OCI-LY3 (cell line): Measurements from ENCODE around the gene SORCS3.

Experiments
- H2AFZ ChIP-seq: fragments of 200-600, 300-600 bp; shearing (Covaris generic); 2 replicates; pipeline ENCODE4 v1.6.0; 2014; ENCODE audit warnings: antibody characterized with exemption, low read depth, low read length
- H3K27ac ChIP-seq: fragments of 200-600, 300-600 bp; sonication (generic); 2 replicates; pipeline ENCODE4 v1.5.1; 2014; ENCODE audit warnings: mild to moderate bottlenecking, low read length, moderate library complexity, mixed read lengths
- H3K27me3 ChIP-seq: fragments of 200-600, 300-600 bp; sonication (generic); 2 replicates; pipeline ENCODE4 v1.6.1; 2014; ENCODE audit warnings: low read depth, low read length, mixed read lengths
- H3K36me3 ChIP-seq: fragments of 200-600, 300-600 bp; sonication (generic); replicated peaks from 2 replicates; pipeline ENCODE3; 2014; ENCODE audit warnings: low read depth, low read length, mixed read lengths
- H3K4me1 ChIP-seq: fragments of 300-600, 200-600 bp; sonication (generic); 2 replicates; pipeline ENCODE4 v1.6.1; 2014; ENCODE audit warnings: low read length, mixed read lengths
- H3K4me2 ChIP-seq: fragments of 200-600, 300-600 bp; sonication (generic); 2 replicates; pipeline ENCODE4 v1.6.1; 2014; ENCODE audit warnings: low read length, mixed read lengths
- H3K4me3 ChIP-seq: fragments of 300-600, 200-600 bp; sonication (generic); 2 replicates; pipeline ENCODE4 v1.5.1; 2014; ENCODE audit warnings: antibody characterized with exemption, mild to moderate bottlenecking, low read length, moderate library complexity
- H3K79me2 ChIP-seq: fragments of 300-600, 200-600 bp; shearing (Covaris generic); 2 replicates; pipeline ENCODE4 v1.6.1; 2014; ENCODE audit warnings: mild to moderate bottlenecking, low read length, mixed read lengths
- H3K9ac ChIP-seq: fragments of 300-600, 200-600 bp; shearing (Covaris generic); 2 replicates; pipeline ENCODE4 v1.6.0; 2014; ENCODE audit warnings: mild to moderate bottlenecking, low read length, moderate library complexity
- H3K9me3 ChIP-seq: fragments of 200-600, 300-600 bp; shearing (Covaris generic); 2 replicates; pipeline ENCODE4 v1.6.1; 2014; ENCODE audit warnings: low read length, mixed read lengths; ENCODE audit not compliant: insufficient read depth
- H4K20me1 ChIP-seq: fragments of 200-600, 300-600 bp; sonication (generic); 2 replicates; pipeline ENCODE4 v1.6.1; 2016; ENCODE audit warnings: low read length, mixed read lengths; ENCODE audit not compliant: insufficient read depth
- EZH2phosphoT487 ChIP-seq: fragments of 200-600 bp; shearing (Covaris generic); IDR thresholded peaks from 2 replicates; pipeline ENCODE4 v1.6.1; 2018; ENCODE audit warnings: antibody characterized with exemption, mixed run types, low read depth
- TF ChIP-seq, protein P1 (sequence below): fragments of 200-600, 300-600 bp; sonication (generic); IDR thresholded peaks from 2 replicates; pipeline ENCODE4 v1.5.1; 2014; ENCODE audit warnings: antibody characterized with exemption, low read length, low read depth

Gene SORCS3

DNA sequence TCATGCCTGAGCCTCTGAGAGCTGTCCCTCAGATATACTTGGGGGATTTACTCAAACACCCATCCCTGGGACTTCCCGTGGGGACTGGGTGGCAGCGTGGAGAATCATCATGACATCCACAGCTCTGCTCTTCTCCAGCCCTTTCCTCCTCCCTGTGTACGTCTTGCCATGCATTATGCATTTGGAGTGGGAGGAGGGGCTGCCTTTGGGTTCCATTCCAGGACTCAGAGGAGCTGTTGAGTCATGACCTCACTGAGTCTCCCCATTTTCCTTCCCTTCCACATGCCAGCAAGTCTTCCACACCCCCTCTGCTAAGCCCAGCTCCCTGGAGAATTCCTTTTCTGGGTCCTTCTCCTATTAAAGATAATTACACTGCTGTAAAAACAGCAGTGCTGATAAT lies 480.7 kb downstream of the SORCS3 start:
- Histone ChIP-seq H3K27me3 (no peaks in the 10 kb centered on the region), H3K27ac (no peak overlapping the region), H3K4me1 (no peaks in the 10 kb centered on the region), H2AFZ (no peak overlapping the region), H3K79me2 (no peaks in the 10 kb centered on the region), H4K20me1 (no peaks in the 10 kb centered on the region), H3K36me3 (no peaks in the 10 kb centered on the region), H3K4me2 (no peak overlapping the region), H3K4me3 (no peak overlapping the region), H3K9ac (no peak overlapping the region), H3K9me3 (no peaks in the 10 kb centered on the region)
- TF ChIP-seq EZH2phosphoT487 = no peak
- TF ChIP-seq, protein P1, sequence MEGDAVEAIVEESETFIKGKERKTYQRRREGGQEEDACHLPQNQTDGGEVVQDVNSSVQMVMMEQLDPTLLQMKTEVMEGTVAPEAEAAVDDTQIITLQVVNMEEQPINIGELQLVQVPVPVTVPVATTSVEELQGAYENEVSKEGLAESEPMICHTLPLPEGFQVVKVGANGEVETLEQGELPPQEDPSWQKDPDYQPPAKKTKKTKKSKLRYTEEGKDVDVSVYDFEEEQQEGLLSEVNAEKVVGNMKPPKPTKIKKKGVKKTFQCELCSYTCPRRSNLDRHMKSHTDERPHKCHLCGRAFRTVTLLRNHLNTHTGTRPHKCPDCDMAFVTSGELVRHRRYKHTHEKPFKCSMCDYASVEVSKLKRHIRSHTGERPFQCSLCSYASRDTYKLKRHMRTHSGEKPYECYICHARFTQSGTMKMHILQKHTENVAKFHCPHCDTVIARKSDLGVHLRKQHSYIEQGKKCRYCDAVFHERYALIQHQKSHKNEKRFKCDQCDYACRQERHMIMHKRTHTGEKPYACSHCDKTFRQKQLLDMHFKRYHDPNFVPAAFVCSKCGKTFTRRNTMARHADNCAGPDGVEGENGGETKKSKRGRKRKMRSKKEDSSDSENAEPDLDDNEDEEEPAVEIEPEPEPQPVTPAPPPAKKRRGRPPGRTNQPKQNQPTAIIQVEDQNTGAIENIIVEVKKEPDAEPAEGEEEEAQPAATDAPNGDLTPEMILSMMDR = no peak

- H3K36me3 ChIP-seq = no peaks in the 10 kb centered on the region
- H2AFZ ChIP-seq = no peak overlapping the region
- H3K4me2 ChIP-seq = no peak overlapping the region
- no peaks in the 10 kb centered on the region for H3K9me3 ChIP-seq
- no peaks in the 10 kb centered on the region for H3K79me2 ChIP-seq
- no peaks in the 10 kb centered on the region for H3K27me3 ChIP-seq
- no peak overlapping the region for H3K9ac ChIP-seq
- no peak overlapping the region for H3K4me3 ChIP-seq
- TF ChIP-seq, protein P1 = no peak
- TF ChIP-seq EZH2phosphoT487 = no peak
- no peaks in the 10 kb centered on the region for H3K4me1 ChIP-seq
- no peaks in the 10 kb centered on the region for H4K20me1 ChIP-seq
- no peak overlapping the region for H3K27ac ChIP-seq
Observed at GRCh38 chr10:105128111-105128510, 487.0 kb downstream of the SORCS3 start.

DNA sequence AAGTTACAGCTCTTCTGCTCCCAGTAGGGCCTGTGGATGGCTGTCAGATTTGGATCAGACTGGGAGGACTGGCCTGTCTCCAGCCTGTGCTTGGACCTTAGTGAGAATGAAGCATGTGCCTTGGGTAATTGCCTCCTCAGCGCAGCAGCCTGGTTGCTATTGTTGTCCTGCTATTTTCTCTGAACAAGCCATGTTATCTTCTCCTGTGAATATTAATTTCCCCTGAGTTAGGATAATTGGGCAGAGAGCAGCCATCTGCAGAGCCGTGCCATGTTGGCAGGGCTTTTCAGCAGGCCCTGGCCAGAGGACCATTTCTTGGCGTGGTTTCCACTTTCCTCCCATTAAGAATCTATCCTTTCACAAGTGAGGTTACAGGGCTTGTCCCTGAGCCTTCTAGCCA lies 497.3 kb downstream of the SORCS3 start:
- Histone ChIP-seq H3K27ac (no peak overlapping the region), H3K9me3 (no peaks in the 10 kb centered on the region), H3K4me2 (no peak overlapping the region), H4K20me1 (no peaks in the 10 kb centered on the region), H3K27me3 (no peaks in the 10 kb centered on the region), H3K9ac (no peak overlapping the region), H3K4me3 (no peak overlapping the region), H3K79me2 (no peaks in the 10 kb centered on the region), H3K36me3 (no peaks in the 10 kb centered on the region), H2AFZ (no peak overlapping the region), H3K4me1 (no peaks in the 10 kb centered on the region)
- TF ChIP-seq, protein P1 = no peak
- no peak for TF ChIP-seq EZH2phosphoT487

- Histone ChIP-seq H2AFZ (no peak overlapping the region), H3K9me3 (no peaks in the 10 kb centered on the region), H3K27me3 (no peaks in the 10 kb centered on the region), H3K4me2 (no peak overlapping the region), H3K4me1 (no peaks in the 10 kb centered on the region), H3K36me3 (no peaks in the 10 kb centered on the region), H3K27ac (no peak overlapping the region), H3K79me2 (no peaks in the 10 kb centered on the region), H3K9ac (no peak overlapping the region), H4K20me1 (no peaks in the 10 kb centered on the region), H3K4me3 (no peak overlapping the region)
- TF ChIP-seq, protein P1 = no peak
- no peak for TF ChIP-seq EZH2phosphoT487
Observed at GRCh38 chr10:105139363-105139896, 498.3 kb downstream of the SORCS3 start.
